Esophagus squamous epithelium (tissue), 5 donors: ENCODE measurements around the gene ZNFX1. TPM values are rescaled to one million over a fixed set of nuclear protein-coding genes. Genes with fewer than 3 reads are reported as not detected.

Experiments used
- DNase-seq: peaks from one replicate; lab custom pipeline; 2025; lab: John Stamatoyannopoulos, UW
- H3K27ac ChIP-seq, 4 donors: fragments of 200-600 bp; sonication (generic); one replicate each; pipeline ENCODE4 v1.5.1; 2016 to 2019; ENCODE audit warnings: mild to moderate bottlenecking in 1 of 4
- H3K27me3 ChIP-seq, 4 donors: fragments of 200-600 bp; sonication (generic); 1 replicate in 3 of 4; 2 replicates in 1 of 4; pipeline versions ENCODE4 v1.5.1 to v1.6.0; 2017 to 2021; ENCODE audit warnings: antibody characterized with exemption in 1 of 4
- H3K36me3 ChIP-seq, 3 donors: fragments of 200-600 bp; sonication (generic); one replicate each; pipeline ENCODE4 v1.5.1; 2016 to 2019
- H3K4me1 ChIP-seq, 3 donors: fragments of 200-600 bp; sonication (generic); one replicate each; pipeline ENCODE4 v1.5.1; 2017 to 2019
- H3K4me3 ChIP-seq, 4 donors: fragments of 200-600 bp; sonication (generic); 1 replicate in 3 of 4; 2 replicates in 1 of 4; pipeline ENCODE4 v1.5.1; 2016 to 2019; ENCODE audit warnings: mild to moderate bottlenecking in 2 of 4, moderate library complexity in 1 of 4
- H3K9me3 ChIP-seq, 3 donors: fragments of 200-600 bp; sonication (generic); one replicate each; pipeline ENCODE4 v1.5.1; 2016 to 2019
- CTCF ChIP-seq, 6 experiments: fragments of 450-650 bp in 4 of 6; fragments of 200-600 bp in 2 of 6; sonication (generic) in 2 of 6; IDR thresholded peaks; one replicate each; pipeline ENCODE4 v1.5.1; 2016 to 2019; ENCODE audit warnings: antibody characterized with exemption in 6 of 6, mild to moderate bottlenecking in 4 of 6, moderate library complexity in 4 of 6
- POLR2A ChIP-seq, 4 donors: fragments of 450-650 bp; IDR thresholded peaks; one replicate each; pipeline ENCODE4 v1.6.1; 2017; ENCODE audit warnings: antibody characterized with exemption in 4 of 4, mild to moderate bottlenecking in 4 of 4, moderate library complexity in 3 of 4
- WGBS, 2 donors: methylation state at CpG; one replicate each; pipeline ENCODE4 v1.1.5; 2018; 5-methylcytosine and 5-hydroxymethylcytosine counted together
- intact Hi-C: fragments of 100-400 bp; cut with DNase I; formaldehyde crosslinking; loops from one replicate; pipeline ENCODE4 v1.15.0; 2022
- total RNA-seq, 4 donors: library from RNA; depleted of rRNA; stranded (reverse); fragments of >200 nt; gene quantifications; one replicate each; pipeline ENCODE4 v1.1.0, GENCODE V29; 2016
- donor health status: DM: yes; HTN: yes; CAD: no.

Gene ZNFX1
- total RNA-seq, 4 donors from 2014 or later, result 12.8 to 25.2 (median 17.9) TPM

GRCh38 chr20:49245921-49246740 is 31.7 kb downstream of the ZNFX1 start:
- no peaks in the 10 kb centered on the region for H3K27me3 ChIP-seq
- peaks cover 0 to 33% (median 7%) of the 10 kb centered on the region in 3 donors for H3K4me1 ChIP-seq
- no peak overlapping the region for H3K4me3 ChIP-seq
- intact Hi-C loops, result loop anchor here (10.0 kb wide), 1 partner anchor 79 kb away; no protein-coding TSS in a partner anchor
- no peak for DNase-seq
- peaks cover 30 to 99% (median 52%) of the 10 kb centered on the region in 3 donors for H3K36me3 ChIP-seq
- 24% methylated on average over 2 of the region's 3 CpGs; no CpG with 5 or more reads in 1 of the 2 donors for WGBS, 2 donors
- H3K27ac ChIP-seq, result peak overlapping the region in 3 of 4 donors; percentile 16 to 65 (median 29)
- TF ChIP-seq CTCF (IDR thresholded peaks at IDR 0.05) (peak; percentile 24 to 69 (median 58)), POLR2A (IDR thresholded peaks at IDR 0.05) (no peak)
- no peaks in the 10 kb centered on the region for H3K9me3 ChIP-seq

GRCh38 chr20:49237531-49237930 is 40.3 kb downstream of the ZNFX1 start:
- Histone ChIP-seq H3K36me3 (peaks cover 33 to 100% (median 63%) of the 10 kb centered on the region in 3 donors), H3K4me1 (no peaks in the 10 kb centered on the region), H3K27ac (no peak overlapping the region), H3K4me3 (no peak overlapping the region), H3K27me3 (no peaks in the 10 kb centered on the region), H3K9me3 (no peaks in the 10 kb centered on the region)
- TF ChIP-seq POLR2A (IDR thresholded peaks at IDR 0.05) (no peak), CTCF (IDR thresholded peaks at IDR 0.05) (no peak)
- no peak for DNase-seq
- 87 to 94% methylated on average over 4 of the region's 4 CpGs for WGBS, 2 donors
- intact Hi-C loops, result no loop called here

DNA sequence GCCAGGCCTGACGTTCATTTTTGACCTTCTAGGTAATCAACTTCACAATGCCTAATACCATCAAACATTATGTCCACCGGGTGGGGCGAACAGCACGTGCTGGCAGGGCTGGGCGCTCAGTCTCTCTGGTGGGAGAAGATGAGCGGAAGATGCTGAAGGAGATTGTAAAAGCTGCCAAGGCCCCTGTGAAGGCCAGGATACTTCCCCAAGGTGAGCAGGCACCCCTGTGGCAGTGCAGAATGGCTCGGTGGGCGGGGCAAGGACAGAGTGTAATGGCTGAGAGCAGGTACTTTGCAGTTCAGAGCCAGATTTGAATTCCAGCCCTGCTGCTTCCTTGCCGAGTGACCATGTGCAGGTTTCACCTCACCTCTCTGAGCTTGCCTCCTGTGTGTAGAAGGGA is 41.6 kb downstream of the ZNFX1 start:
- DNase-seq, result no peak
- H3K27ac ChIP-seq, result no peak overlapping the region
- WGBS, 2 donors, result 79 to 100% methylated on average over 1 to 8 of the region's 9 CpGs
- H3K27me3 ChIP-seq, result no peaks in the 10 kb centered on the region
- peaks cover 33 to 100% (median 63%) of the 10 kb centered on the region in 3 donors for H3K36me3 ChIP-seq
- H3K9me3 ChIP-seq, result no peaks in the 10 kb centered on the region
- H3K4me1 ChIP-seq, result no peaks in the 10 kb centered on the region
- TF ChIP-seq CTCF (IDR thresholded peaks at IDR 0.05), result no peak
- TF ChIP-seq POLR2A (IDR thresholded peaks at IDR 0.05), result no peak
- intact Hi-C loops, result no loop called here
- H3K4me3 ChIP-seq, result no peak overlapping the region

DNA sequence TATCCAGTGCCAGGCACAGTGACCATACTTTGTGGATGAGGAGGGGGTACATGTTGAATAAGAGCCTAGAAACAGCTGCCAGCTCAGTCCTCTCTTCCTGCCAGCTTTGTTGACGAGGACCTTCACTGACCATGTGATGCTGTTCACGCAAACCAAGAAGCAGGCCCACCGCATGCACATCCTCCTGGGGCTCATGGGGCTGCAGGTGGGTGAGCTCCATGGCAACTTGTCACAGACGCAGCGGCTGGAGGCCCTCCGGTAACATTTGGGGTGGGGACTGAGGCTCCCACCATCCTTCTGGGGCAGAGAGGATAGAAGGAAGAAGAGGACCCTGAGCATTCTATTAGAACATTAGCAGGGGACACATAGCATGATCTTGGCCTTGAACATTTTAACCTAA is 43.0 kb downstream of the ZNFX1 start:
- Histone ChIP-seq H3K27ac (no peak overlapping the region), H3K4me3 (no peak overlapping the region), H3K36me3 (peaks cover 41 to 100% (median 77%) of the 10 kb centered on the region in 3 donors), H3K4me1 (no peaks in the 10 kb centered on the region), H3K27me3 (no peaks in the 10 kb centered on the region), H3K9me3 (no peaks in the 10 kb centered on the region)
- DNase-seq, result no peak
- intact Hi-C loops, result no loop called here
- TF ChIP-seq POLR2A (IDR thresholded peaks at IDR 0.05), result no peak
- no peak for TF ChIP-seq CTCF (IDR thresholded peaks at IDR 0.05)
- WGBS, 2 donors, result 89 to 94% methylated on average over 5 to 6 of the region's 6 CpGs

DNA sequence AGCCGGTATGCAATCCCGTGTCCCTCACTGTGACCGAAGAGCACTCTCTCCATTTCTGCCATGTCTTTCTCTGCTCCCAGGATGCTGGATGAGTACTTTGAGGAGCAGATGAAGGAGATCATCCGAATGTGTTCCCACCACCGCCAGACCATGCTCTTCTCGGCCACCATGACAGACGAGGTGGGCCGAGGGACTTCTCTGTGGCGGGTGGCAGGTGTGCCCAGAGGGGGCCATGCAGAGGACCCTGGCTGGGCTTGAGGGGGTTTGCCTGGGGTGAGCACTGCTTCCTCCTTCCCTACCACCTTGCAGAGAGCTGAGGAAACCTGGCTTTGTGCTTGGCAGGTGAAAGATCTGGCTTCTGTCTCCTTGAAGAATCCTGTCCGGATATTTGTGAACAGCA is 44.6 kb downstream of the ZNFX1 start:
- TF ChIP-seq POLR2A (IDR thresholded peaks at IDR 0.05), result no peak
- TF ChIP-seq CTCF (IDR thresholded peaks at IDR 0.05), result no peak
- Histone ChIP-seq H3K27ac (no peak overlapping the region), H3K27me3 (no peaks in the 10 kb centered on the region), H3K4me3 (no peak overlapping the region), H3K4me1 (no peaks in the 10 kb centered on the region), H3K9me3 (no peaks in the 10 kb centered on the region), H3K36me3 (peaks cover 37 to 100% (median 72%) of the 10 kb centered on the region in 3 donors)
- 86 to 90% methylated on average over 6 to 8 of the region's 10 CpGs for WGBS, 2 donors
- intact Hi-C loops, result no loop called here
- no peak for DNase-seq
